ENCODE data around the gene TRIM43B.
"Not testable (repeated sequence)": the region's sequence is repeated elsewhere in the genome, so short reads cannot be mapped to it uniquely, and the experiment has no call there.

GRCh38 chr2:95433973-95434372 is 50.6 kb downstream of the TRIM43B start:
- TF ChIP-seq CTCF (IDR thresholded peaks at IDR 0.05; ENCODE audit: low read depth, low read length); EZH2phosphoT487 (IDR thresholded peaks at IDR 0.05; ENCODE audit: low read depth): not testable (repeated sequence)
